Panc1 (cell line): Measurements from ENCODE around the gene PRRC1. TPM values are rescaled to one million over a fixed set of nuclear protein-coding genes. Genes with fewer than 3 reads are reported as not detected.

ENCODE experiments used
- ATAC-seq: fragments of 200-7000 bp; cut with Tn5 transposase; 2 replicates; pipeline ENCODE4 v1.9.1; 2020; ENCODE audit warnings: mild to moderate bottlenecking, moderate library complexity
- BruUV-seq: library from RNA; stranded (reverse); fragments of 400-500 nt; replicated peaks from 2 replicates; lab custom pipeline; 2021; lab: Mats Ljungman, UMichigan
- CTCF ChIA-PET: fragments of 300-600 bp; sonication (Branson Sonifier 250); formaldehyde crosslinking; loops from one replicate; lab custom pipeline; 2022; ENCODE audit warnings: antibody characterized with exemption; lab: Charles Lee
- POLR2A ChIA-PET: fragments of 300-600 bp; sonication (Branson Sonifier 250); formaldehyde crosslinking; loops from one replicate; lab custom pipeline; 2022; ENCODE audit warnings: antibody characterized with exemption; lab: Charles Lee
- DNase-seq: peaks from one replicate; pipeline ENCODE4 v3.0.0-alpha.2; 2010; ENCODE audit warnings: low read depth, low spot score
- H3K27ac ChIP-seq: 2 replicates; pipeline ENCODE4 v1.5.1; 2011; ENCODE audit warnings: mild to moderate bottlenecking, low read length, inconsistent platforms
- H3K27me3 ChIP-seq: fragments of 200-500 bp; sonication (Bioruptor generic); 2 replicates; pipeline ENCODE4 v1.6.0; 2014; ENCODE audit warnings: low read length, inconsistent platforms; ENCODE audit not compliant: control insufficient read depth, insufficient read depth
- H3K36me3 ChIP-seq: fragments of 200-500 bp; sonication (Bioruptor generic); 2 replicates; pipeline ENCODE4 v1.5.1; 2014; ENCODE audit warnings: inconsistent platforms, mild to moderate bottlenecking, low read length, moderate library complexity; ENCODE audit not compliant: control insufficient read depth, insufficient read depth
- H3K4me1 ChIP-seq: 2 replicates; pipeline ENCODE4 v1.5.1; 2011; ENCODE audit warnings: inconsistent platforms, mild to moderate bottlenecking, low read length, moderate library complexity; ENCODE audit not compliant: control insufficient read depth, insufficient read depth
- H3K4me3 ChIP-seq, 2 experiments: 2 replicates each; pipeline ENCODE4 v1.5.1; 2011 to 2012; ENCODE audit warnings: low read depth in 2 of 2, low read length in 2 of 2, mild to moderate bottlenecking in 2 of 2, inconsistent platforms in 1 of 2, moderate library complexity in 1 of 2
- H3K9me3 ChIP-seq: fragments of 200-500 bp; sonication (Bioruptor generic); 2 replicates; pipeline ENCODE4 v1.5.1; 2014; ENCODE audit warnings: low read depth, mild to moderate bottlenecking, inconsistent platforms, low read length, moderate library complexity; ENCODE audit not compliant: control insufficient read depth, insufficient read depth
- CTCF ChIP-seq: fragments of 450-650 bp; IDR thresholded peaks from 2 replicates; pipeline ENCODE4 v1.5.1; 2017; ENCODE audit warnings: mild to moderate bottlenecking
- POLR2AphosphoS5 ChIP-seq: IDR thresholded peaks from 2 replicates; pipeline ENCODE4 v1.6.1; 2012; ENCODE audit warnings: mild to moderate bottlenecking, low read depth, low read length, moderate library complexity
- SIN3A ChIP-seq: IDR thresholded peaks from 2 replicates; pipeline ENCODE4 v1.6.1; 2012; ENCODE audit warnings: low read depth, mild to moderate bottlenecking, low read length, moderate library complexity, borderline replicate concordance; ENCODE audit not compliant: insufficient read depth
- TCF7L2 ChIP-seq: IDR thresholded peaks from 2 replicates; pipeline ENCODE4 v1.6.1; 2011; ENCODE audit warnings: mild to moderate bottlenecking, low read depth, low read length, inconsistent platforms
- in situ Hi-C: cut with HindIII; loops from 2 replicates; pipeline ENCODE4 v1.10.0; 2016; ENCODE audit warnings: low sequenced_read_pairs, low pct_unique_long_range_greater_than_20kb
- intact Hi-C: fragments of 100-400 bp; cut with micrococcal nuclease; formaldehyde crosslinking; loops from one replicate; pipeline ENCODE4 v1.10.0; 2022; ENCODE audit not compliant: unreplicated experiment
- total RNA-seq: library from RNA; stranded (reverse); gene quantifications from one replicate; pipeline ENCODE4 v1.2.1, GENCODE V29; 2021; ENCODE audit not compliant: unreplicated experiment
- TF ChIP-seq, protein P1 (sequence below), 2 experiments: IDR thresholded peaks; 2 replicates each; pipeline ENCODE4 v1.6.1; 2011 to 2012; ENCODE audit warnings: low read depth in 2 of 2, control low read depth in 1 of 2, low read length in 1 of 2, mild to moderate bottlenecking in 1 of 2, moderate library complexity in 1 of 2; ENCODE audit not compliant: insufficient read depth in 1 of 2

The PRRC1 gene
- total RNA-seq, 1 experiment from 2014 or later, result 48.7 TPM

GRCh38 chr5:127492854-127493738, 24.3 kb upstream of the PRRC1 start:
- Histone ChIP-seq H3K4me1 (no peaks in the 10 kb centered on the region), H3K27me3 (peaks cover 9% of the 10 kb centered on the region), H3K27ac (no peak overlapping the region), H3K4me3 (no peak overlapping the region), H3K36me3 (no peaks in the 10 kb centered on the region), H3K9me3 (no peaks in the 10 kb centered on the region)
- intact Hi-C loops (loop anchor here (1.0 kb wide), 1 partner anchor 203 kb away; the partner anchor contains the start of gene MEGF10), in situ Hi-C loops (no loop called here)
- ChIA-PET CTCF (interaction anchor here (0.6 to 0.9 kb wide), 8 partner anchors 10 to 511 kb away, joined by 3 to 19 read pairs (median 4); no protein-coding TSS in a partner anchor), POLR2A (no interaction called here)
- ATAC-seq (peak; percentile 78; the same call in 1 of the 2 replicates), DNase-seq (peak; percentile 54)
- TF ChIP-seq, protein P1, sequence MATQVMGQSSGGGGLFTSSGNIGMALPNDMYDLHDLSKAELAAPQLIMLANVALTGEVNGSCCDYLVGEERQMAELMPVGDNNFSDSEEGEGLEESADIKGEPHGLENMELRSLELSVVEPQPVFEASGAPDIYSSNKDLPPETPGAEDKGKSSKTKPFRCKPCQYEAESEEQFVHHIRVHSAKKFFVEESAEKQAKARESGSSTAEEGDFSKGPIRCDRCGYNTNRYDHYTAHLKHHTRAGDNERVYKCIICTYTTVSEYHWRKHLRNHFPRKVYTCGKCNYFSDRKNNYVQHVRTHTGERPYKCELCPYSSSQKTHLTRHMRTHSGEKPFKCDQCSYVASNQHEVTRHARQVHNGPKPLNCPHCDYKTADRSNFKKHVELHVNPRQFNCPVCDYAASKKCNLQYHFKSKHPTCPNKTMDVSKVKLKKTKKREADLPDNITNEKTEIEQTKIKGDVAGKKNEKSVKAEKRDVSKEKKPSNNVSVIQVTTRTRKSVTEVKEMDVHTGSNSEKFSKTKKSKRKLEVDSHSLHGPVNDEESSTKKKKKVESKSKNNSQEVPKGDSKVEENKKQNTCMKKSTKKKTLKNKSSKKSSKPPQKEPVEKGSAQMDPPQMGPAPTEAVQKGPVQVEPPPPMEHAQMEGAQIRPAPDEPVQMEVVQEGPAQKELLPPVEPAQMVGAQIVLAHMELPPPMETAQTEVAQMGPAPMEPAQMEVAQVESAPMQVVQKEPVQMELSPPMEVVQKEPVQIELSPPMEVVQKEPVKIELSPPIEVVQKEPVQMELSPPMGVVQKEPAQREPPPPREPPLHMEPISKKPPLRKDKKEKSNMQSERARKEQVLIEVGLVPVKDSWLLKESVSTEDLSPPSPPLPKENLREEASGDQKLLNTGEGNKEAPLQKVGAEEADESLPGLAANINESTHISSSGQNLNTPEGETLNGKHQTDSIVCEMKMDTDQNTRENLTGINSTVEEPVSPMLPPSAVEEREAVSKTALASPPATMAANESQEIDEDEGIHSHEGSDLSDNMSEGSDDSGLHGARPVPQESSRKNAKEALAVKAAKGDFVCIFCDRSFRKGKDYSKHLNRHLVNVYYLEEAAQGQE (IDR thresholded peaks at IDR 0.05; ENCODE audit: insufficient read depth in 1 of 2, low read depth in 2 of 2, low read length in 1 of 2), result no peak
- no peak for TF ChIP-seq SIN3A
- TF ChIP-seq TCF7L2, result no peak
- TF ChIP-seq CTCF, result peak; percentile 79; the same call in 1 of the 2 replicates
- TF ChIP-seq POLR2AphosphoS5, result no peak
- no TSS peak for BruUV-seq

DNA sequence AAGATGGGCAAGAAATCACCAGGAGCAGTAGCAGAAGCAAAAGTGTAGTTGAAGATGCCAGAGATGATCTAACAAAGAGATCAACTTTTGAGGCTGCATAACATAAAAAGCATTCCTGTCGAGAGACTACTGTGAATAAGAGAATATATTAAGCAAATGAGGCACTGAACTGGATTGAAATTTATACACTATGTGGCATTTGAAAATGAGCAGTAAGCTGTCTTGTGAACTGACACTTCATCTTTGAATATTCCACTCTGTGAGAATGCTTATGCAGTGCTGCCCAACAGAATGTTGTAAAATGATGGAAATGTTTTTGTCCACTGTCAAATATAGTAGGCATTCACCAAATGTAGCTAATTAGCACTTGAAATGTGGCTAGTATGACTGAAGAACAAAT, 18.9 kb upstream of the PRRC1 start:
- no TSS peak for BruUV-seq
- intact Hi-C loops, result no loop called here
- TF ChIP-seq, protein P1 (IDR thresholded peaks at IDR 0.05; ENCODE audit: insufficient read depth in 1 of 2, low read depth in 2 of 2, low read length in 1 of 2), result no peak
- TF ChIP-seq SIN3A, result no peak
- no peak for TF ChIP-seq CTCF
- TF ChIP-seq TCF7L2, result no peak
- no peak for TF ChIP-seq POLR2AphosphoS5

More for the DNA sequence above, 18.9 kb upstream of the PRRC1 start:
- ATAC-seq (no peak), DNase-seq (no peak)
- Histone ChIP-seq H3K4me3 (no peak overlapping the region), H3K9me3 (no peaks in the 10 kb centered on the region), H3K36me3 (no peaks in the 10 kb centered on the region), H3K27ac (no peak overlapping the region), H3K4me1 (no peaks in the 10 kb centered on the region), H3K27me3 (peaks cover 11% of the 10 kb centered on the region; the same call in 1 of the 2 replicates)
- ChIA-PET POLR2A (no interaction called here), CTCF (no interaction called here)
- in situ Hi-C loops, result no loop called here
